Peyer's patch (tissue), 4 donors: ENCODE measurements around the gene EIF5.

Source experiments
- CTCF ChIP-seq, 6 experiments: fragments of 450-650 bp in 4 of 6; fragments of 200-600 bp in 2 of 6; sonication (generic) in 1 of 6; IDR thresholded peaks; one replicate each; pipeline ENCODE4 v1.5.1; 2017 to 2019; ENCODE audit warnings: antibody characterized with exemption in 6 of 6, mild to moderate bottlenecking in 3 of 6, moderate library complexity in 1 of 6
- POLR2A ChIP-seq, 2 donors: fragments of 450-650 bp; IDR thresholded peaks; one replicate each; pipeline ENCODE4 v1.5.1; 2017; ENCODE audit warnings: antibody characterized with exemption in 2 of 2, mild to moderate bottlenecking in 2 of 2, moderate library complexity in 2 of 2

- TF ChIP-seq CTCF (IDR thresholded peaks at IDR 0.05) (no peak), POLR2A (IDR thresholded peaks at IDR 0.05) (no peak)
These were observed 26.5 kb downstream of the EIF5 start for GRCh38 chr14:103360548-103360947.
